Measurements from ENCODE around the gene PPIL3.

Gene PPIL3

GRCh38 chr2:200888704-200889625 is at the start of gene PPIL3, which contains the start of gene NIF3L1:
Gene PPIL3 (minus strand): TSS chr2:200889077. CDS start chr2:200887615, 1,462 bp downstream.
Gene NIF3L1 (plus strand): TSS chr2:200889371. CDS start chr2:200891944, 2,573 bp downstream.
- no peaks in the 10 kb centered on the region for H4K20me1 ChIP-seq (ENCODE audit: low read depth, low read length)

GRCh38 chr2:200930947-200931626 is 42.2 kb upstream of the PPIL3 start:
- Histone ChIP-seq H3K79me2 (ENCODE audit: insufficient read depth, low read length) (no peaks in the 10 kb centered on the region), H3F3A (ENCODE audit: insufficient read depth) (peaks cover 11% of the 10 kb centered on the region; the same call in 1 of the 2 replicates), H3K9me2 (replicated peaks; ENCODE audit: insufficient read depth, low read length) (no peaks in the 10 kb centered on the region), H3K4me3 (ENCODE audit: insufficient read depth, low read length, poor library complexity, severe bottlenecking) (no peak overlapping the region), H2AFZ (ENCODE audit: low read depth, low read length, severe bottlenecking) (no peak overlapping the region), H3K36me3 (ENCODE audit: low read length) (peaks cover 44% of the 10 kb centered on the region), H3K27ac (ENCODE audit: low read depth, low read length) (no peak overlapping the region), H3K9me3 (ENCODE audit: insufficient read depth, low read length) (no peaks in the 10 kb centered on the region), H4K20me1 (ENCODE audit: low read depth, low read length) (no peaks in the 10 kb centered on the region), H3K4me2 (ENCODE audit: low read depth, low read length, poor library complexity, severe bottlenecking) (no peak overlapping the region), H3K9ac (ENCODE audit: low read length) (no peak overlapping the region), H3K27me3 (ENCODE audit: low read length) (no peaks in the 10 kb centered on the region)
- TF ChIP-seq CTCF (IDR thresholded peaks at IDR 0.05; ENCODE audit: insufficient read depth, low read length, poor library complexity, severe bottlenecking) (no peak), EZH2phosphoT487 (conservative IDR thresholded peaks at IDR 0.05; ENCODE audit: low read length) (no peak)

More at GRCh38 chr2:200888704-200889625, at the start of gene PPIL3, which contains the start of gene NIF3L1:
- Histone ChIP-seq H3F3A (ENCODE audit: insufficient read depth) (peaks cover 27% of the 10 kb centered on the region), H3K79me2 (ENCODE audit: insufficient read depth, low read length) (peaks cover 54% of the 10 kb centered on the region), H3K9me2 (replicated peaks; ENCODE audit: insufficient read depth, low read length) (no peaks in the 10 kb centered on the region), H3K27me3 (ENCODE audit: low read length) (no peaks in the 10 kb centered on the region), H3K9ac (ENCODE audit: low read length) (peak within 1 kb of the TSS; percentile 81), H3K4me2 (ENCODE audit: low read depth, low read length, poor library complexity, severe bottlenecking) (peak within 1 kb of the TSS; percentile 88), H3K9me3 (ENCODE audit: insufficient read depth, low read length) (no peaks in the 10 kb centered on the region), H3K4me3 (ENCODE audit: insufficient read depth, low read length, poor library complexity, severe bottlenecking) (peak within 1 kb of the TSS; percentile 87), H2AFZ (ENCODE audit: low read depth, low read length, severe bottlenecking) (peak within 1 kb of the TSS; percentile 79), H3K27ac (ENCODE audit: low read depth, low read length) (peak within 1 kb of the TSS; percentile 96), H3K36me3 (ENCODE audit: low read length) (peaks cover 2% of the 10 kb centered on the region; the same call in 1 of the 2 replicates)
- no peak for TF ChIP-seq CTCF (IDR thresholded peaks at IDR 0.05; ENCODE audit: insufficient read depth, low read length, poor library complexity, severe bottlenecking)
- no peak for TF ChIP-seq EZH2phosphoT487 (conservative IDR thresholded peaks at IDR 0.05; ENCODE audit: low read length)

- no peaks in the 10 kb centered on the region for H4K20me1 ChIP-seq (ENCODE audit: low read depth, low read length)
- H3K9ac ChIP-seq (ENCODE audit: low read length) = no peak overlapping the region
- no peaks in the 10 kb centered on the region for H3K9me3 ChIP-seq (ENCODE audit: insufficient read depth, low read length)
- peaks cover 38% of the 10 kb centered on the region for H3K36me3 ChIP-seq (ENCODE audit: low read length)
- no peak overlapping the region for H2AFZ ChIP-seq (ENCODE audit: low read depth, low read length, severe bottlenecking)
- no peak overlapping the region for H3K27ac ChIP-seq (ENCODE audit: low read depth, low read length)
- no peaks in the 10 kb centered on the region for H3K79me2 ChIP-seq (ENCODE audit: insufficient read depth, low read length)
- no peak overlapping the region for H3K4me3 ChIP-seq (ENCODE audit: insufficient read depth, low read length, poor library complexity, severe bottlenecking)
- no peak overlapping the region for H3K4me2 ChIP-seq (ENCODE audit: low read depth, low read length, poor library complexity, severe bottlenecking)
- H3F3A ChIP-seq (ENCODE audit: insufficient read depth) = peaks cover 8% of the 10 kb centered on the region; the same call in 1 of the 2 replicates
- no peaks in the 10 kb centered on the region for H3K27me3 ChIP-seq (ENCODE audit: low read length)
- H3K9me2 ChIP-seq (replicated peaks; ENCODE audit: insufficient read depth, low read length) = no peaks in the 10 kb centered on the region
- TF ChIP-seq EZH2phosphoT487 (conservative IDR thresholded peaks at IDR 0.05; ENCODE audit: low read length) = no peak
- no peak for TF ChIP-seq CTCF (IDR thresholded peaks at IDR 0.05; ENCODE audit: insufficient read depth, low read length, poor library complexity, severe bottlenecking)
Measured at GRCh38 chr2:200929334-200930249, 40.7 kb upstream of the PPIL3 start.
